HepG2 (cell line): ENCODE data around the gene MAGI1. TPM values are rescaled to one million over a fixed set of nuclear protein-coding genes. Genes with fewer than 3 reads are reported as not detected.

Source experiments
- BRD4 ChIP-seq: sonication (generic); formaldehyde crosslinking; IDR thresholded peaks from 2 replicates; pipeline ENCODE4 v1.4.0; 2020; ENCODE audit warnings: missing genetic modification reagents
- CREM ChIP-seq, 2 experiments: sonication (generic) in 1 of 2; formaldehyde crosslinking in 1 of 2; IDR thresholded peaks; 2 replicates each; pipeline versions ENCODE4 v1.4.0 to v1.6.1; 2016 to 2020; ENCODE audit warnings: antibody characterized with exemption in 1 of 2, mild to moderate bottlenecking in 1 of 2, missing genetic modification reagents in 1 of 2
- MAF1 ChIP-seq: sonication (generic); formaldehyde crosslinking; IDR thresholded peaks from 2 replicates; pipeline ENCODE4 v1.5.0; 2020; ENCODE audit warnings: missing genetic modification reagents, borderline replicate concordance
- MTF2 ChIP-seq: sonication (generic); formaldehyde crosslinking; IDR thresholded peaks from 2 replicates; pipeline ENCODE4 v1.5.0; 2020; ENCODE audit warnings: missing genetic modification reagents, borderline replicate concordance
- PAWR ChIP-seq: sonication (generic); formaldehyde crosslinking; IDR thresholded peaks from 2 replicates; pipeline ENCODE4 v1.4.0; 2020; ENCODE audit warnings: missing genetic modification reagents, mild to moderate bottlenecking, borderline replicate concordance
- TMF1 ChIP-seq: sonication (generic); formaldehyde crosslinking; IDR thresholded peaks from 2 replicates; pipeline ENCODE4 v1.8.1; 2022; ENCODE audit warnings: low read depth, missing genetic modification reagents
- ZNF121 ChIP-seq: sonication (generic); formaldehyde crosslinking; IDR thresholded peaks from 2 replicates; pipeline ENCODE4 v1.5.0; 2020; ENCODE audit warnings: mild to moderate bottlenecking, missing genetic modification reagents
- ZNF547 ChIP-seq: sonication (generic); formaldehyde crosslinking; IDR thresholded peaks from 2 replicates; pipeline ENCODE4 v1.5.1; 2020; ENCODE audit warnings: mild to moderate bottlenecking, missing genetic modification reagents
- ZNF605 ChIP-seq: sonication (generic); formaldehyde crosslinking; IDR thresholded peaks from 2 replicates; pipeline ENCODE4 v1.8.0; 2022; ENCODE audit warnings: mild to moderate bottlenecking, missing genetic modification reagents
- polyA plus RNA-seq, 8 experiments: library from polyadenylated mRNA; depleted of rRNA in 3 of 8; stranded (reverse) in 7 of 8; unstranded in 1 of 8; fragments of >200 nt; fragmentation: Illumina TruSeq in 4 of 8; extraction: Trizol in 4 of 8; gene quantifications; 2 replicates each; pipeline versions ENCODE4 v1.2.1 to v1.2.3, GENCODE V29; 2011 to 2016; ENCODE audit warnings: low read depth in 4 of 8, missing spikeins in 1 of 8, mixed read lengths in 1 of 8; ENCODE audit not compliant: insufficient read depth in 1 of 8
- total RNA-seq, 5 experiments: library from RNA; depleted of rRNA; stranded (reverse); fragments of >200 nt; fragmentation: Illumina TruSeq; extraction: Trizol; gene quantifications; 2 replicates each; pipeline ENCODE4 v1.2.3, GENCODE V29; 2016; ENCODE audit warnings: low read depth in 1 of 5
- TF ChIP-seq, protein P1 (sequence below): sonication (generic); formaldehyde crosslinking; IDR thresholded peaks from 2 replicates; pipeline ENCODE4 v1.4.0; 2020; ENCODE audit warnings: missing genetic modification reagents
- TF ChIP-seq, protein P2 (sequence below): IDR thresholded peaks from 2 replicates; pipeline ENCODE4 v1.4.0; 2020; ENCODE audit warnings: mild to moderate bottlenecking, missing genetic modification reagents
- TF ChIP-seq, protein P3 (sequence below): sonication (generic); formaldehyde crosslinking; IDR thresholded peaks from 2 replicates; pipeline ENCODE4 v1.4.0; 2020; ENCODE audit warnings: mild to moderate bottlenecking, missing genetic modification reagents
- TF ChIP-seq, protein P4 (sequence below): sonication (generic); formaldehyde crosslinking; IDR thresholded peaks from 2 replicates; pipeline ENCODE4 v1.4.0; 2020; ENCODE audit warnings: mild to moderate bottlenecking, missing genetic modification reagents, borderline replicate concordance
- TF ChIP-seq, protein P5 (sequence below): sonication (generic); formaldehyde crosslinking; IDR thresholded peaks from 2 replicates; pipeline ENCODE4 v1.4.0; 2020; ENCODE audit warnings: missing genetic modification reagents
- TF ChIP-seq, protein P6 (sequence below): fragments of 450-650 bp; IDR thresholded peaks from 2 replicates; pipeline ENCODE4 v1.6.1; 2016

Gene MAGI1
- total and polyA plus RNA-seq, 2 of the 13 experiments (the other 11 are each of a cell fraction or from before 2014, with no cell fraction given): 22.2 to 26.0 TPM

DNA sequence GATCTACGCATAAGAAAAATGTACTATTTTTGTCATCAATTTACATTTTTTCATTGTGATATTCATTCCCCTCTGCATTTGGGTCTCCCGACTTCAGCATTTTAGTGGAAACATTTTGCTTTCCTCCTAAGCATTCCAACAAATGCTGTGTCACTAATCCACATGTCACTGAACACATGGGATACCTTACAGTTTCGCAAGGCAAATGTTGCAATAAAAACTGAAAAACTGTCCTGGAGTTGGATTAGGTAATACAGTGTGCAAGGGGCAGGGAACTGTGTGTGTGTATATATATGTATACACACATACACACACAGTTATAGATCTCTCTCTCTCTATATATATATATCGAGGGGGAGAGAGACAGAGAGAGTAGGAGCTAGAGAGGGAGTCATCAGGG is 632.2 kb downstream of the MAGI1 start (continued):
- TF ChIP-seq, protein P1, sequence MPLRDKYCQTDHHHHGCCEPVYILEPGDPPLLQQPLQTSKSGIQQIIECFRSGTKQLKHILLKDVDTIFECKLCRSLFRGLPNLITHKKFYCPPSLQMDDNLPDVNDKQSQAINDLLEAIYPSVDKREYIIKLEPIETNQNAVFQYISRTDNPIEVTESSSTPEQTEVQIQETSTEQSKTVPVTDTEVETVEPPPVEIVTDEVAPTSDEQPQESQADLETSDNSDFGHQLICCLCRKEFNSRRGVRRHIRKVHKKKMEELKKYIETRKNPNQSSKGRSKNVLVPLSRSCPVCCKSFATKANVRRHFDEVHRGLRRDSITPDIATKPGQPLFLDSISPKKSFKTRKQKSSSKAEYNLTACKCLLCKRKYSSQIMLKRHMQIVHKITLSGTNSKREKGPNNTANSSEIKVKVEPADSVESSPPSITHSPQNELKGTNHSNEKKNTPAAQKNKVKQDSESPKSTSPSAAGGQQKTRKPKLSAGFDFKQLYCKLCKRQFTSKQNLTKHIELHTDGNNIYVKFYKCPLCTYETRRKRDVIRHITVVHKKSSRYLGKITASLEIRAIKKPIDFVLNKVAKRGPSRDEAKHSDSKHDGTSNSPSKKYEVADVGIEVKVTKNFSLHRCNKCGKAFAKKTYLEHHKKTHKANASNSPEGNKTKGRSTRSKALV: no peak
- no peak for TF ChIP-seq PAWR
- no peak for TF ChIP-seq MTF2 (CRISPR knock-in tag)
- no peak for TF ChIP-seq ZNF547 (CRISPR knock-in tag)
- no peak for TF ChIP-seq ZNF605 (CRISPR knock-in tag)
- TF ChIP-seq, protein P2, sequence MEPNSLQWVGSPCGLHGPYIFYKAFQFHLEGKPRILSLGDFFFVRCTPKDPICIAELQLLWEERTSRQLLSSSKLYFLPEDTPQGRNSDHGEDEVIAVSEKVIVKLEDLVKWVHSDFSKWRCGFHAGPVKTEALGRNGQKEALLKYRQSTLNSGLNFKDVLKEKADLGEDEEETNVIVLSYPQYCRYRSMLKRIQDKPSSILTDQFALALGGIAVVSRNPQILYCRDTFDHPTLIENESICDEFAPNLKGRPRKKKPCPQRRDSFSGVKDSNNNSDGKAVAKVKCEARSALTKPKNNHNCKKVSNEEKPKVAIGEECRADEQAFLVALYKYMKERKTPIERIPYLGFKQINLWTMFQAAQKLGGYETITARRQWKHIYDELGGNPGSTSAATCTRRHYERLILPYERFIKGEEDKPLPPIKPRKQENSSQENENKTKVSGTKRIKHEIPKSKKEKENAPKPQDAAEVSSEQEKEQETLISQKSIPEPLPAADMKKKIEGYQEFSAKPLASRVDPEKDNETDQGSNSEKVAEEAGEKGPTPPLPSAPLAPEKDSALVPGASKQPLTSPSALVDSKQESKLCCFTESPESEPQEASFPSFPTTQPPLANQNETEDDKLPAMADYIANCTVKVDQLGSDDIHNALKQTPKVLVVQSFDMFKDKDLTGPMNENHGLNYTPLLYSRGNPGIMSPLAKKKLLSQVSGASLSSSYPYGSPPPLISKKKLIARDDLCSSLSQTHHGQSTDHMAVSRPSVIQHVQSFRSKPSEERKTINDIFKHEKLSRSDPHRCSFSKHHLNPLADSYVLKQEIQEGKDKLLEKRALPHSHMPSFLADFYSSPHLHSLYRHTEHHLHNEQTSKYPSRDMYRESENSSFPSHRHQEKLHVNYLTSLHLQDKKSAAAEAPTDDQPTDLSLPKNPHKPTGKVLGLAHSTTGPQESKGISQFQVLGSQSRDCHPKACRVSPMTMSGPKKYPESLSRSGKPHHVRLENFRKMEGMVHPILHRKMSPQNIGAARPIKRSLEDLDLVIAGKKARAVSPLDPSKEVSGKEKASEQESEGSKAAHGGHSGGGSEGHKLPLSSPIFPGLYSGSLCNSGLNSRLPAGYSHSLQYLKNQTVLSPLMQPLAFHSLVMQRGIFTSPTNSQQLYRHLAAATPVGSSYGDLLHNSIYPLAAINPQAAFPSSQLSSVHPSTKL: peak; percentile 68
- TF ChIP-seq, protein P3, sequence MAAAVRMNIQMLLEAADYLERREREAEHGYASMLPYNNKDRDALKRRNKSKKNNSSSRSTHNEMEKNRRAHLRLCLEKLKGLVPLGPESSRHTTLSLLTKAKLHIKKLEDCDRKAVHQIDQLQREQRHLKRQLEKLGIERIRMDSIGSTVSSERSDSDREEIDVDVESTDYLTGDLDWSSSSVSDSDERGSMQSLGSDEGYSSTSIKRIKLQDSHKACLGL: no peak
- TF ChIP-seq, protein P4, sequence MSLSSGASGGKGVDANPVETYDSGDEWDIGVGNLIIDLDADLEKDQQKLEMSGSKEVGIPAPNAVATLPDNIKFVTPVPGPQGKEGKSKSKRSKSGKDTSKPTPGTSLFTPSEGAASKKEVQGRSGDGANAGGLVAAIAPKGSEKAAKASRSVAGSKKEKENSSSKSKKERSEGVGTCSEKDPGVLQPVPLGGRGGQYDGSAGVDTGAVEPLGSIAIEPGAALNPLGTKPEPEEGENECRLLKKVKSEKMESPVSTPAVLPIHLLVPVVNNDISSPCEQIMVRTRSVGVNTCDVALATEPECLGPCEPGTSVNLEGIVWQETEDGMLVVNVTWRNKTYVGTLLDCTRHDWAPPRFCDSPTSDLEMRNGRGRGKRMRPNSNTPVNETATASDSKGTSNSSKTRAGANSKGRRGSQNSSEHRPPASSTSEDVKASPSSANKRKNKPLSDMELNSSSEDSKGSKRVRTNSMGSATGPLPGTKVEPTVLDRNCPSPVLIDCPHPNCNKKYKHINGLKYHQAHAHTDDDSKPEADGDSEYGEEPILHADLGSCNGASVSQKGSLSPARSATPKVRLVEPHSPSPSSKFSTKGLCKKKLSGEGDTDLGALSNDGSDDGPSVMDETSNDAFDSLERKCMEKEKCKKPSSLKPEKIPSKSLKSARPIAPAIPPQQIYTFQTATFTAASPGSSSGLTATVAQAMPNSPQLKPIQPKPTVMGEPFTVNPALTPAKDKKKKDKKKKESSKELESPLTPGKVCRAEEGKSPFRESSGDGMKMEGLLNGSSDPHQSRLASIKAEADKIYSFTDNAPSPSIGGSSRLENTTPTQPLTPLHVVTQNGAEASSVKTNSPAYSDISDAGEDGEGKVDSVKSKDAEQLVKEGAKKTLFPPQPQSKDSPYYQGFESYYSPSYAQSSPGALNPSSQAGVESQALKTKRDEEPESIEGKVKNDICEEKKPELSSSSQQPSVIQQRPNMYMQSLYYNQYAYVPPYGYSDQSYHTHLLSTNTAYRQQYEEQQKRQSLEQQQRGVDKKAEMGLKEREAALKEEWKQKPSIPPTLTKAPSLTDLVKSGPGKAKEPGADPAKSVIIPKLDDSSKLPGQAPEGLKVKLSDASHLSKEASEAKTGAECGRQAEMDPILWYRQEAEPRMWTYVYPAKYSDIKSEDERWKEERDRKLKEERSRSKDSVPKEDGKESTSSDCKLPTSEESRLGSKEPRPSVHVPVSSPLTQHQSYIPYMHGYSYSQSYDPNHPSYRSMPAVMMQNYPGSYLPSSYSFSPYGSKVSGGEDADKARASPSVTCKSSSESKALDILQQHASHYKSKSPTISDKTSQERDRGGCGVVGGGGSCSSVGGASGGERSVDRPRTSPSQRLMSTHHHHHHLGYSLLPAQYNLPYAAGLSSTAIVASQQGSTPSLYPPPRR (CRISPR knock-in tag): no peak
- no peak for TF ChIP-seq CREM (IDR thresholded peaks at IDR 0.05)
- no peak for TF ChIP-seq CREM (CRISPR knock-in tag; IDR thresholded peaks at IDR 0.05)
- TF ChIP-seq BRD4 (CRISPR knock-in tag): no peak
- no peak for TF ChIP-seq MAF1 (CRISPR knock-in tag)
- no peak for TF ChIP-seq TMF1 (CRISPR knock-in tag)
- TF ChIP-seq, protein P5, sequence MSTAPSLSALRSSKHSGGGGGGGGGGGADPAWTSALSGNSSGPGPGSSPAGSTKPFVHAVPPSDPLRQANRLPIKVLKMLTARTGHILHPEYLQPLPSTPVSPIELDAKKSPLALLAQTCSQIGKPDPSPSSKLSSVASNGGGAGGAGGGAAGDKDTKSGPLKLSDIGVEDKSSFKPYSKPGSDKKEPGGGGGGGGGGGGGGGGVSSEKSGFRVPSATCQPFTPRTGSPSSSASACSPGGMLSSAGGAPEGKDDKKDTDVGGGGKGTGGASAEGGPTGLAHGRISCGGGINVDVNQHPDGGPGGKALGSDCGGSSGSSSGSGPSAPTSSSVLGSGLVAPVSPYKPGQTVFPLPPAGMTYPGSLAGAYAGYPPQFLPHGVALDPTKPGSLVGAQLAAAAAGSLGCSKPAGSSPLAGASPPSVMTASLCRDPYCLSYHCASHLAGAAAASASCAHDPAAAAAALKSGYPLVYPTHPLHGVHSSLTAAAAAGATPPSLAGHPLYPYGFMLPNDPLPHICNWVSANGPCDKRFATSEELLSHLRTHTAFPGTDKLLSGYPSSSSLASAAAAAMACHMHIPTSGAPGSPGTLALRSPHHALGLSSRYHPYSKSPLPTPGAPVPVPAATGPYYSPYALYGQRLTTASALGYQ: no peak
- no peak for TF ChIP-seq ZNF121 (CRISPR knock-in tag)
- TF ChIP-seq, protein P6, sequence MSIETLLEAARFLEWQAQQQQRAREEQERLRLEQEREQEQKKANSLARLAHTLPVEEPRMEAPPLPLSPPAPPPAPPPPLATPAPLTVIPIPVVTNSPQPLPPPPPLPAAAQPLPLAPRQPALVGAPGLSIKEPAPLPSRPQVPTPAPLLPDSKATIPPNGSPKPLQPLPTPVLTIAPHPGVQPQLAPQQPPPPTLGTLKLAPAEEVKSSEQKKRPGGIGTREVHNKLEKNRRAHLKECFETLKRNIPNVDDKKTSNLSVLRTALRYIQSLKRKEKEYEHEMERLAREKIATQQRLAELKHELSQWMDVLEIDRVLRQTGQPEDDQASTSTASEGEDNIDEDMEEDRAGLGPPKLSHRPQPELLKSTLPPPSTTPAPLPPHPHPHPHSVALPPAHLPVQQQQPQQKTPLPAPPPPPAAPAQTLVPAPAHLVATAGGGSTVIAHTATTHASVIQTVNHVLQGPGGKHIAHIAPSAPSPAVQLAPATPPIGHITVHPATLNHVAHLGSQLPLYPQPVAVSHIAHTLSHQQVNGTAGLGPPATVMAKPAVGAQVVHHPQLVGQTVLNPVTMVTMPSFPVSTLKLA: peak; percentile 41; the same call in 1 of the 2 replicates
